NCI-H510A (cell line): ENCODE measurements around the gene ARHGAP28.

Experiments
- DNase-seq: peaks from one replicate; lab custom pipeline; 2025; lab: John Stamatoyannopoulos, UW

Gene ARHGAP28

DNA sequence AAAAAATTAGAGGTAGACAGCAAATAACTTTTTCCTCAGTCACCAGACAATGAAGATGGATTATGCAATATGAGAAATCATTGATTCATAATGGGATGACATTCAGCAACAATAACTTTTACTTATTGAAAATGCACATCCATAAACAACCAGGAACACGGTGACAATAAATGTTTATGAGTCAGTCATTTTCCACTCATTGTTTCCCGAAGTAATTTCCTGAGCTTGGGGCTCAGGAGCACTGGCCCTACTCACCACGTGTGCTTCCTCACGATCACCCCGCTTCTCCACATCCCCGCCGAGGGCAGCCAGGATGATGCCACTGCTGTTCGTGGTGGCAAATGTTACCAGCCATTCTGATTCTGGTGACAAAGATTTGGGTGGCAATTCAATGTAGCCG lies 231.8 kb downstream of the ARHGAP28 start:
- no peak for DNase-seq

DNA sequence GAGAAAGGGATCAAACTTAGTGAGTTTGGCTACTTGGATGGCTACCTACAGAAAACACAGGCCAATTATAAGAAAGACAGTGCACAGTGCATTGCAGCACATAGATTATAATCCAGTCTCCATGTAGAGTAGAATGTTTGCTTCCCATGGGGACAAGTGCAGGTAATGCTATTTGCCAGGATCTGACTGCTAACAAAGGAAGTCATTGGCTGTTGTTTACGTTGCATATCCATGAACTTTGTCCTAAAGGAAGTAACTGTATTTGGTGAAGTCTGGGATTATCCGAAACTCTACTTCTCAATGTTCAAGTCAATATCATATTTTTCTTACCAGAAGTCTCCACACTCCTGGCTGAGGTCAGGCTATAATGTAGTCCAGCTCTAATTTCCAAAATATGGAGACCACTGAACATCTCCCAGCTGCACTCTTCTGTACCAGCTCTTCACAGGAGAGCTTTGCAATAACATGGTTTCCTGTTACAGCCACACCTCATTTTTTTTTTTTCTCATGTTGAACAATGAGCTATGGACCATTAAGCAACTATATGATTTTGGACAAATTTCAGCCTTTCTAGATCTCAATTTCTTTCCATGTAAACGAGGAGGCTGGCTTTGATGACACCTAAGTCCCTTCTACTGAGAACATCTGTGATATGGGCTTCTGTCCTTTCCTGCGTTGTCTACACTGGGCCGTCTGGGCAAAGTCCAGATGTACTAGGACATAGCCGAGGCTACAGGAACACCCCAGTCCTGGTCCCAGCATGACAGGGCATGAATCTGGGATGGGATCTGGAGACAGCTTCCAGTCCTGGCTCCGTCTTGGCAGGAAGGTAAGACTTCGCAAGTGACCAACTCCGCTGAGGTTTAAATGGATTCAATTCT lies 233.3 kb downstream of the ARHGAP28 start:
- no peak for DNase-seq

DNA sequence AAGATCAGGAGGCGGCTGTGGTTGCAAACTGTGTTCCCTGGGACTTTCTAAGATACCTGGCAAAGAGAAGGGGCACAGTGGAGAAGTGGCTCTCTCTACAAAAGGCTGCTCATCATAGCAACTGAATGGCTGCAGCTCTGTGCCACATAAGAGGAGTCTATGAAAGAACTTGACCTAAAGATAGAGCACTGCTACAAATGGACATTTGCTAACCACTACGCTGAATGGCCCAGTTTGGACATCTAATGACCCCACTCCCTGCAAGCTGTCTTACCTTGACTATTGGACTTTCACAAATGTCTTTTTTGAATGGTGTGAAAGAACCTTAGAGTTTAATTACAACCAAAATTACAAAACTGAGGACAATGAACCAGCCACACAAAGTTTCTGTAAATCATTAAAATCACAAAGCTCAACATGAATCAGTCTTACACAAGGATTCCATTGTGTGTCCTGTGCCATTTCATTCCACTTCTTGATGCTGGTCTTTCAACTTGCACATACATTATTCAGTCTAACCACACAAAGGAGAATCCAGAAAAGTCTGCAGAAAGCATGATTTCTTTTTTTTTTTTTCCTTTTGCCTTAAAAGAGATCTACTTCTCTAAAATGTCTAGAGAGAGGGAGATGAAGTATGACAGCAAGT lies 234.1 kb downstream of the ARHGAP28 start:
- no peak for DNase-seq
